ENCODE data around the gene TDRD7. TPM values are rescaled to one million over a fixed set of nuclear protein-coding genes. Genes with fewer than 3 reads are reported as not detected.

The TDRD7 gene
- total RNA-seq, 2 donors from 2014 or later: 9.3 to 18.0 TPM

GRCh38 chr9:97502222-97502983 is 90.5 kb downstream of the TDRD7 start:
- no peak for TF ChIP-seq POLR2A (IDR thresholded peaks at IDR 0.05)
- WGBS: 3% methylated on average over 39 of the region's 49 CpGs
- no peaks in the 10 kb centered on the region for H3K27me3 ChIP-seq (replicated peaks; ENCODE audit: insufficient read depth)
- no peaks in the 10 kb centered on the region for H3K9me3 ChIP-seq
- intact Hi-C loops (cut with DNase I): loop anchor here (5.0 kb wide), 2 partner anchors 55 to 95 kb away; no protein-coding TSS in a partner anchor
- H3K36me3 ChIP-seq: no peaks in the 10 kb centered on the region
- no peak for DNase-seq (ENCODE audit: low spot score)
- H3K4me3 ChIP-seq: peak overlapping the region; percentile 72 to 82
- peak overlapping the region; percentile 48 to 75 for H3K27ac ChIP-seq
- H3K4me1 ChIP-seq (replicated peaks): peaks cover 4% of the 10 kb centered on the region

DNA sequence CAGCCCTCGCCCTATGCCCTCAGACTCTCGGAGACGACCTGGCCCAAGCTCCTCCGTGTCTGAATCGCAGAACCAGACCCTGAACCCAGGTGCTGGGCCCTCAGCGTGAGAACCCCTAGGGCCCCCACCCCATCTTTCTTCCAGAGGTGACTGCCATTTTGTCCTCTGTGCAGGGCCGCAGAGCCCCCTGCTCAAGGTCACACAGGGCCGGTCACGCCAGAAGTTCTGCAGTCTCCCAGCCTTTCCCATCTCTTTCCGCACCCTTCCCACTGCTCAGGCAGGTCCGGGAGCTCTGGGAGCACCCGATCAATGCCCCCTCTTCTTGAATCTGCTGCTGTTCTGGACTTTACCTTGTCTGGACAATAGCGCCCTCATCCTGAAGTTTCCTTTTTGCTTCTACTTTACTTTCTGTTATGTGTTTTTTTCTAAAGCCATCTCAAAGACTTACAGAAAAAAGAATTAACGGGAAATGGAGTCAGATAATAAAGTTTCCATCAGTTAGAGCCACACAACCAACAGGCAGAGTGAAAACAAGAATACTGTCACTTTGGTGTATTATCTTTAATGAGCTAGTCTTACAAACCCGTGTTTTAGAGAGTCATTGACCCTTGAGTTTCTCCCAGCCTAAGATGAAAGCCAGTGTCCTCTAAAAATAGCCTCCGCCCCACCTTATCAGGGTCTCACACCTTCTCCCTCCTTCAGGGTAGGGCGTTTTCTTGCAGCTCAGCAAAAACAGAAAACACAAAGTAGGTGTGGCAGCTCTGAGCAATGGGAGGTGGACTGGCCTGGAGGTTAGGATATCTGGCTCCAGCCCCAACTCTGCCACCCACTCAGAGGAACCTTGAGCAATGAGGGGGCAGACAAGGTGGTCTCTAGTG is 91.3 kb downstream of the TDRD7 start:
- TF ChIP-seq, protein P1, sequence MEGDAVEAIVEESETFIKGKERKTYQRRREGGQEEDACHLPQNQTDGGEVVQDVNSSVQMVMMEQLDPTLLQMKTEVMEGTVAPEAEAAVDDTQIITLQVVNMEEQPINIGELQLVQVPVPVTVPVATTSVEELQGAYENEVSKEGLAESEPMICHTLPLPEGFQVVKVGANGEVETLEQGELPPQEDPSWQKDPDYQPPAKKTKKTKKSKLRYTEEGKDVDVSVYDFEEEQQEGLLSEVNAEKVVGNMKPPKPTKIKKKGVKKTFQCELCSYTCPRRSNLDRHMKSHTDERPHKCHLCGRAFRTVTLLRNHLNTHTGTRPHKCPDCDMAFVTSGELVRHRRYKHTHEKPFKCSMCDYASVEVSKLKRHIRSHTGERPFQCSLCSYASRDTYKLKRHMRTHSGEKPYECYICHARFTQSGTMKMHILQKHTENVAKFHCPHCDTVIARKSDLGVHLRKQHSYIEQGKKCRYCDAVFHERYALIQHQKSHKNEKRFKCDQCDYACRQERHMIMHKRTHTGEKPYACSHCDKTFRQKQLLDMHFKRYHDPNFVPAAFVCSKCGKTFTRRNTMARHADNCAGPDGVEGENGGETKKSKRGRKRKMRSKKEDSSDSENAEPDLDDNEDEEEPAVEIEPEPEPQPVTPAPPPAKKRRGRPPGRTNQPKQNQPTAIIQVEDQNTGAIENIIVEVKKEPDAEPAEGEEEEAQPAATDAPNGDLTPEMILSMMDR (IDR thresholded peaks at IDR 0.05): no peak
- TF ChIP-seq POLR2A (IDR thresholded peaks at IDR 0.05): no peak
- H3K27ac ChIP-seq: peak overlapping the region; percentile 48 to 75
- H3K36me3 ChIP-seq: no peaks in the 10 kb centered on the region
- 45% methylated on average over 16 of the region's 17 CpGs for WGBS
- H3K4me1 ChIP-seq (replicated peaks): peaks cover 4% of the 10 kb centered on the region
- no peaks in the 10 kb centered on the region for H3K27me3 ChIP-seq (replicated peaks; ENCODE audit: insufficient read depth)
- intact Hi-C loops (cut with DNase I): loop anchor here (5.0 kb wide), 2 partner anchors 54 to 94 kb away; no protein-coding TSS in a partner anchor
- H3K9me3 ChIP-seq: no peaks in the 10 kb centered on the region
- DNase-seq (ENCODE audit: low spot score): no peak
- peak overlapping the region; percentile 72 to 82 for H3K4me3 ChIP-seq

DNA sequence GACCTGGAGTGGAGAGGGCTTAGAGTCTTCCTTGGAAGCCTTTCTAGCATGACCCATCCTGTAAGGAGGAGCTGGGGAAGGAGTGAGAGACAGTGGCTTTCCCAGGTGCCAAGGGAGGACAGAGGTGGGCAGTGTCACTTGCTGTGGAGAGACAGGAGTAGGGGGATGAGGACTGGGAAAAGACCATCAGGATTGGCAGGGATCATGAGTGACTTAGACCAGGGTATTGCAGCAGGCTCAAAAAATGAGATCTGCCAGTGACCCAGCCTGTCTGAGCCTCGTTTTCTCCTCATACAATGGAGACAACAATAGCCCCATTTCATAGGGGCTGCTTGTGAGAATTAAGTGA is 91.9 kb downstream of the TDRD7 start:
- peaks cover 4% of the 10 kb centered on the region for H3K4me1 ChIP-seq (replicated peaks)
- no peaks in the 10 kb centered on the region for H3K27me3 ChIP-seq (replicated peaks; ENCODE audit: insufficient read depth)
- no peaks in the 10 kb centered on the region for H3K36me3 ChIP-seq
- no peak overlapping the region for H3K4me3 ChIP-seq
- intact Hi-C loops (cut with DNase I): loop anchor here (5.0 kb wide), 2 partner anchors 53 to 93 kb away; no protein-coding TSS in a partner anchor
- H3K9me3 ChIP-seq: no peaks in the 10 kb centered on the region
- TF ChIP-seq POLR2AphosphoS5 (IDR thresholded peaks at IDR 0.05) (no peak), POLR2A (IDR thresholded peaks at IDR 0.05) (no peak)
- TF ChIP-seq, protein P1 (IDR thresholded peaks at IDR 0.05): no peak
- DNase-seq (ENCODE audit: low spot score): no peak
- H3K27ac ChIP-seq: peak overlapping the region in 1 of 2 donors; percentile 31
- 89% methylated on average over 1 of the region's 1 CpG for WGBS

- H3K9me3 ChIP-seq: no peaks in the 10 kb centered on the region
- intact Hi-C loops (cut with DNase I): loop anchor here (5.0 kb wide), 2 partner anchors 53 to 93 kb away; no protein-coding TSS in a partner anchor
- TF ChIP-seq, protein P1 (IDR thresholded peaks at IDR 0.05): no peak
- DNase-seq (ENCODE audit: low spot score): no peak
- no peaks in the 10 kb centered on the region for H3K27me3 ChIP-seq (replicated peaks; ENCODE audit: insufficient read depth)
- no peak overlapping the region for H3K4me3 ChIP-seq
- H3K36me3 ChIP-seq: no peaks in the 10 kb centered on the region
- peaks cover 4% of the 10 kb centered on the region for H3K4me1 ChIP-seq (replicated peaks)
- WGBS: 69% methylated on average over 8 of the region's 8 CpGs
- H3K27ac ChIP-seq: peak overlapping the region in 1 of 2 donors; percentile 31
Measured at GRCh38 chr9:97504381-97505216, 92.7 kb downstream of the TDRD7 start.

DNA sequence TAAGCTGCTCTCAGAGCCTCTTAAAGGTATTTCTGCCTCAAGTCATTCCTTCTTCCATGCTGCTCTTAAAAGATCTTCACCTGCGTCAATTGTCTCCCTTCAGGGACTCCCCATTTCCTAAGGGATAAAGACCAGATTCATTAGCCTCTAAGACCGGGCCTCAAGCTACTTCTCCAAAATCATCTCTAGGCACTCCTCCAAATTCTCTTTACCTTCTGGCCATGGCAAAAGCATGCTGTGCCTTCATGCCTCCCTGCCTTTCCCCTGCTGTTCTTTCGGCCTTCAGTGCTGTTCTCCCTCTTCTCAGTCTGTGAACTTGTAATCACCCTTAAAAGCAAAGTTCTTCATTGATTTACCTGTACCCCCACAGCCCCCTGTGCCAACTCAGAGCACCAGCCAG is 93.9 kb downstream of the TDRD7 start:
- no peak for DNase-seq (ENCODE audit: low spot score)
- no peak overlapping the region for H3K4me3 ChIP-seq
- H3K9me3 ChIP-seq: no peaks in the 10 kb centered on the region
- intact Hi-C loops (cut with DNase I): no loop called here
- no peaks in the 10 kb centered on the region for H3K36me3 ChIP-seq
- H3K27ac ChIP-seq: peak overlapping the region in 1 of 2 donors; percentile 31
- no peaks in the 10 kb centered on the region for H3K27me3 ChIP-seq (replicated peaks; ENCODE audit: insufficient read depth)
- no peak for TF ChIP-seq POLR2A (IDR thresholded peaks at IDR 0.05)
- TF ChIP-seq, protein P1 (IDR thresholded peaks at IDR 0.05): no peak
- WGBS: 91% methylated on average over 3 of the region's 3 CpGs
- H3K4me1 ChIP-seq (replicated peaks): peaks cover 4% of the 10 kb centered on the region

All from prostate gland (tissue), 2 donors.